Naive B cell (primary cell): ENCODE data around the gene XYLT1. TPM values are rescaled to one million over a fixed set of nuclear protein-coding genes. Genes with fewer than 3 reads are reported as not detected.

Experiments used
- ATAC-seq, 2 donors: fragments of 150-1000 bp; cut with Tn5 transposase; 2 replicates each; pipeline ENCODE4 v1.10.0; 2021; ENCODE audit warnings: low read depth in 2 of 2, mild to moderate bottlenecking in 2 of 2, moderate library complexity in 2 of 2
- DNase-seq: peaks from one replicate; pipeline ENCODE4 v3.0.0; 2022
- H3K27ac Mint-ChIP-seq, 6 donors: one replicate each; pipeline ENCODE4 v1.8.0; 2020 to 2022; ENCODE audit warnings: mild to moderate bottlenecking in 6 of 6, mixed read lengths in 6 of 6, moderate library complexity in 5 of 6, inconsistent platforms in 2 of 6
- H3K27me3 Mint-ChIP-seq, 3 donors: one replicate each; pipeline ENCODE4 v1.8.0; 2021 to 2022; ENCODE audit warnings: mixed read lengths in 3 of 3, mild to moderate bottlenecking in 1 of 3
- H3K36me3 Mint-ChIP-seq, 2 donors: one replicate each; pipeline ENCODE4 v1.8.0; 2020 to 2022; ENCODE audit warnings: mixed read lengths in 2 of 2, inconsistent platforms in 1 of 2, mild to moderate bottlenecking in 1 of 2
- H3K4me1 Mint-ChIP-seq, 3 donors: one replicate each; pipeline ENCODE4 v1.8.0; 2020 to 2022; ENCODE audit warnings: mixed read lengths in 3 of 3, inconsistent platforms in 1 of 3, mild to moderate bottlenecking in 1 of 3, moderate library complexity in 1 of 3
- H3K4me3 Mint-ChIP-seq, 8 donors: one replicate each; pipeline ENCODE4 v1.8.0; 2020 to 2022; ENCODE audit warnings: mild to moderate bottlenecking in 8 of 8, mixed read lengths in 8 of 8, moderate library complexity in 8 of 8, inconsistent platforms in 2 of 8
- H3K9me3 Mint-ChIP-seq, 7 donors: one replicate each; pipeline ENCODE4 v1.8.0; 2020 to 2022; ENCODE audit warnings: mixed read lengths in 7 of 7, mild to moderate bottlenecking in 5 of 7, inconsistent platforms in 2 of 7, moderate library complexity in 1 of 7
- polyA plus RNA-seq, 6 donors: library from polyadenylated mRNA; unstranded; fragments of 300-500 nt; fragmentation: Illumina TruSeq; gene quantifications; one replicate each; pipeline ENCODE4 v1.2.3, GENCODE V29; 2021; ENCODE audit warnings: low read depth in 6 of 6

The XYLT1 gene
- polyA plus RNA-seq, 6 donors from 2014 or later = 1.7 to 8.7 (median 3.9) TPM

- Mint-ChIP-seq H3K9me3 (peaks cover 0 to 3% (median 0%) of the 10 kb centered on the region in 7 donors), H3K27me3 (no peaks in the 10 kb centered on the region), H3K4me3 (peak overlapping the region in 4 of 8 donors; percentile 6 to 65 (median 31)), H3K36me3 (peaks cover 18 to 24% of the 10 kb centered on the region in 2 donors), H3K27ac (peak overlapping the region in 2 of 6 donors; percentile 46), H3K4me1 (peaks cover 61 to 80% (median 71%) of the 10 kb centered on the region in 3 donors)
- DNase-seq (no peak), ATAC-seq (no peak)
Observed at GRCh38 chr16:17357307-17358062, 113.3 kb downstream of the XYLT1 start.

- DNase-seq = no peak
- H3K4me3 Mint-ChIP-seq = no peak overlapping the region
- peaks cover 60 to 79% (median 70%) of the 10 kb centered on the region in 3 donors for H3K4me1 Mint-ChIP-seq
- no peak for ATAC-seq
- H3K27ac Mint-ChIP-seq = no peak overlapping the region
- peaks cover 18 to 24% of the 10 kb centered on the region in 2 donors for H3K36me3 Mint-ChIP-seq
- no peaks in the 10 kb centered on the region for H3K27me3 Mint-ChIP-seq
- H3K9me3 Mint-ChIP-seq = peaks cover 0 to 3% (median 0%) of the 10 kb centered on the region in 7 donors
Observed at GRCh38 chr16:17356243-17356933, 114.4 kb downstream of the XYLT1 start.

- no peak for ATAC-seq
- no peaks in the 10 kb centered on the region for H3K9me3 Mint-ChIP-seq
- no peak overlapping the region for H3K4me3 Mint-ChIP-seq
- DNase-seq = no peak
- H3K27ac Mint-ChIP-seq = peak overlapping the region in 1 of 6 donors; percentile 87
- peaks cover 48 to 77% (median 63%) of the 10 kb centered on the region in 3 donors for H3K4me1 Mint-ChIP-seq
- peaks cover 24 to 25% of the 10 kb centered on the region in 2 donors for H3K36me3 Mint-ChIP-seq
- no peaks in the 10 kb centered on the region for H3K27me3 Mint-ChIP-seq
Observed at GRCh38 chr16:17354685-17355084, 116.1 kb downstream of the XYLT1 start.

DNA sequence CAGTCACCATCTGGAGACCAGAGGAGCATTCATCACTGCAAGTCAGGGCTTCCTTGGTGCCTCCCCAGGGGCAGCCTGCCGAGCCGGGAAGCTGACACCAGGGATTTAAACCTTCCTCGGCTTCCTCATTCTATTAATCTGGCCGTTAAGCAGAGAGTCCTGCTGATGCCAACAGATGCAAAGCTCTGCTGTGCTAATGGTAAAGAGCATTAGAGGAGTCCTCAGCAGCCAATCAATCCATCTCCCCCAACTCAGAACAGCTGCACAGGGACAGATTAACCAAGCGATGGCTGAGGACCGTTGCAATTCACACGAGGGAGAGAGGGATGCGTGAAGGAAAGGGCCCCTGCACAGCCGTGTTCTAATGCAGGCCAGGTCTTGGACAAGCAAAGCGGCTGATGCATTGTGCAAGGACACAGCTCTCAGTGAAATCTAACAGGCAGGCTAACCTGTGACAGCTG, 116.6 kb downstream of the XYLT1 start:
- Mint-ChIP-seq H3K36me3 (peaks cover 24 to 25% of the 10 kb centered on the region in 2 donors), H3K4me3 (no peak overlapping the region), H3K27me3 (no peaks in the 10 kb centered on the region), H3K27ac (peak overlapping the region in 2 of 6 donors; percentile 5 to 87), H3K9me3 (no peaks in the 10 kb centered on the region), H3K4me1 (peaks cover 43 to 72% (median 58%) of the 10 kb centered on the region in 3 donors)
- no peak for DNase-seq
- ATAC-seq = no peak

- ATAC-seq = no peak
- peak overlapping the region in 1 of 6 donors; percentile 32 for H3K27ac Mint-ChIP-seq
Observed at GRCh38 chr16:17353561-17353960, 117.2 kb downstream of the XYLT1 start.

GRCh38 chr16:17351441-17352035, 119.2 kb downstream of the XYLT1 start:
- Mint-ChIP-seq H3K4me1 (peaks cover 51 to 77% (median 64%) of the 10 kb centered on the region in 3 donors), H3K27me3 (no peaks in the 10 kb centered on the region), H3K4me3 (no peak overlapping the region), H3K36me3 (peaks cover 16 to 23% of the 10 kb centered on the region in 2 donors), H3K27ac (peak overlapping the region in 1 of 6 donors; percentile 76), H3K9me3 (no peaks in the 10 kb centered on the region)
- no peak for ATAC-seq
- no peak for DNase-seq

More at GRCh38 chr16:17353561-17353960, 117.2 kb downstream of the XYLT1 start:
- peaks cover 25 to 28% of the 10 kb centered on the region in 2 donors for H3K36me3 Mint-ChIP-seq
- H3K9me3 Mint-ChIP-seq = no peaks in the 10 kb centered on the region
- H3K4me1 Mint-ChIP-seq = peaks cover 39 to 72% (median 57%) of the 10 kb centered on the region in 3 donors
- H3K4me3 Mint-ChIP-seq = no peak overlapping the region
- no peak for DNase-seq
- H3K27me3 Mint-ChIP-seq = no peaks in the 10 kb centered on the region

GRCh38 chr16:17350207-17350606, 120.6 kb downstream of the XYLT1 start:
- Mint-ChIP-seq H3K9me3 (no peaks in the 10 kb centered on the region), H3K36me3 (peaks cover 16 to 23% of the 10 kb centered on the region in 2 donors)
- ATAC-seq = no peak

DNA sequence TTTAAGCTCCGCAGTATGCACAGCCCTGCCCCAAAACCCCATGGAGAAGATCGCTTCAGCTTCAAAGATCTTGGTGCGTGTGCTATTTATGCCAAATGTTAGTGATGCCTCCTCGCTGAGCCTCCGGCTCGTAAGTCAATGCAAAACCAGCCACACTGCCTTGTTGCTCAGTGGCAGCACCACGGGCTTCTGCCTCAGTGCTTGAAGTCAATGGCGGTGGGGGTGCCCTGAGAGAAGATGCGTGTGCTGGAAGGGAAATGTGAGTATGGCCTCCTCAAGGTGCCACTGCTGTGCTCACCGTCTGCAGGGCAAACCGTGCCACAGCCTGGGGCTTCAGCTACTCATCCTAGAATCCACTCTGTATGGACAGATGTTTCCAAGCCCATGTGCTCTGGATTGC, 121.9 kb downstream of the XYLT1 start:
- Mint-ChIP-seq H3K4me3 (peak overlapping the region in 5 of 8 donors; percentile 2 to 62 (median 49)), H3K9me3 (no peaks in the 10 kb centered on the region), H3K36me3 (peaks cover 12 to 14% of the 10 kb centered on the region in 2 donors), H3K27ac (peak overlapping the region; percentile 44 to 97 (median 75)), H3K27me3 (no peaks in the 10 kb centered on the region), H3K4me1 (peaks cover 47 to 87% (median 70%) of the 10 kb centered on the region in 3 donors)
- ATAC-seq = no peak
- no peak for DNase-seq

More at GRCh38 chr16:17350207-17350606, 120.6 kb downstream of the XYLT1 start:
- H3K27ac Mint-ChIP-seq = peak overlapping the region in 2 of 6 donors; percentile 47 to 56
- H3K27me3 Mint-ChIP-seq = no peaks in the 10 kb centered on the region
- peak overlapping the region in 2 of 8 donors; percentile 40 to 57 for H3K4me3 Mint-ChIP-seq
- DNase-seq = no peak
- peaks cover 51 to 88% (median 69%) of the 10 kb centered on the region in 3 donors for H3K4me1 Mint-ChIP-seq

- H3K9me3 Mint-ChIP-seq = no peaks in the 10 kb centered on the region
- H3K36me3 Mint-ChIP-seq = peaks cover 7 to 8% of the 10 kb centered on the region in 2 donors
- ATAC-seq (no peak), DNase-seq (no peak)
- H3K27me3 Mint-ChIP-seq = no peaks in the 10 kb centered on the region
- H3K27ac Mint-ChIP-seq = peak overlapping the region; percentile 44 to 97 (median 88)
- H3K4me1 Mint-ChIP-seq = peaks cover 47 to 89% (median 73%) of the 10 kb centered on the region in 3 donors
- H3K4me3 Mint-ChIP-seq = peak overlapping the region in 6 of 8 donors; percentile 48 to 83 (median 62)
Observed at GRCh38 chr16:17348042-17348783, 122.5 kb downstream of the XYLT1 start.

DNA sequence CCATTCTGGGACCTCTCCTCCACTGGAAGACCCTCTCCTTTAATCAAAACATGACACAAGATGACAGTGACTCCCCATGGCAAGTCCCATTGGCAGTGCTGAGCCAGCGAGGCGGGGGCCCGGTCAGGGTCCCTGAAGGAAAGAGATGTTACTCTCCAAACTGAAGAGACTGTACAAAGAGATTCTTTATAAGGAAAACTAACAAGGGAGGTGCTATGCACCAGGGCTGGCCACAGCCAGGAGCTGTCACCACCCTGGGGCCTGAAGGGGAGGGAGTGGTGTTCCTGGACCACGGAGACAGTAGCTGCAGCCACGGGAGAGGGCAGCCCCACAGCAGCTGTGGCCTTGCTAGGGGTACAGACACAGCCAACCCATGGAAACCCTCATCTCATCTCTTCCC, 123.1 kb downstream of the XYLT1 start:
- H3K27ac Mint-ChIP-seq = peak overlapping the region in 5 of 6 donors; percentile 72 to 97 (median 89)
- H3K36me3 Mint-ChIP-seq = peaks cover 6 to 7% of the 10 kb centered on the region in 2 donors
- H3K27me3 Mint-ChIP-seq = no peaks in the 10 kb centered on the region
- DNase-seq = no peak
- peaks cover 52 to 89% (median 77%) of the 10 kb centered on the region in 3 donors for H3K4me1 Mint-ChIP-seq
- H3K9me3 Mint-ChIP-seq = no peaks in the 10 kb centered on the region
- peak overlapping the region in 7 of 8 donors; percentile 62 to 85 (median 79) for H3K4me3 Mint-ChIP-seq
- ATAC-seq = no peak

GRCh38 chr16:17346621-17347569, 123.9 kb downstream of the XYLT1 start:
- Mint-ChIP-seq H3K27ac (peak overlapping the region; percentile 72 to 97 (median 90)), H3K4me3 (peak overlapping the region; percentile 4 to 85 (median 78)), H3K36me3 (peaks cover 6 to 7% of the 10 kb centered on the region in 2 donors), H3K9me3 (peaks cover 0 to 2% (median 0%) of the 10 kb centered on the region in 7 donors), H3K27me3 (no peaks in the 10 kb centered on the region), H3K4me1 (peaks cover 53 to 89% (median 77%) of the 10 kb centered on the region in 3 donors)
- no peak for ATAC-seq
- no peak for DNase-seq
